Astrocyte (in vitro differentiated cells and primary cell): ENCODE measurements around the gene EPHB2. TPM values are rescaled to one million over a fixed set of nuclear protein-coding genes. Genes with fewer than 3 reads are reported as not detected.

Experiments
- DNase-seq: peaks from one replicate; pipeline ENCODE4 v3.0.0-alpha.2; 2010; ENCODE audit warnings: low read depth
- FAIRE-seq: peaks from 2 replicates; lab custom pipeline; 2011; peaks lifted over from hg19 to GRCh38; lab: Jason Lieb, UNC
- H2AFZ ChIP-seq: 2 replicates; pipeline ENCODE4 v1.6.0; 2012; ENCODE audit warnings: low read depth, low read length, inconsistent platforms
- H3K27ac ChIP-seq: 2 replicates; pipeline ENCODE4 v1.5.1; 2011; ENCODE audit warnings: low read depth, low read length, inconsistent platforms
- H3K27me3 ChIP-seq: 2 replicates; pipeline ENCODE4 v1.6.0; 2011; ENCODE audit warnings: low read length, inconsistent platforms; ENCODE audit not compliant: insufficient read depth
- H3K36me3 ChIP-seq: 2 replicates; pipeline ENCODE4 v1.5.1; 2011; ENCODE audit warnings: low read length, inconsistent platforms; ENCODE audit not compliant: insufficient read depth
- H3K4me1 ChIP-seq: 2 replicates; pipeline ENCODE4 v1.5.1; 2011; ENCODE audit warnings: low read length, inconsistent platforms; ENCODE audit not compliant: insufficient read depth
- H3K4me2 ChIP-seq: 2 replicates; pipeline ENCODE4 v1.6.0; 2012; ENCODE audit warnings: low read length, inconsistent platforms
- H3K4me3 ChIP-seq: 2 replicates; pipeline ENCODE4 v1.5.1; 2011; ENCODE audit warnings: low read depth, mild to moderate bottlenecking, low read length, inconsistent platforms; ENCODE audit not compliant: insufficient read depth
- H3K79me2 ChIP-seq: 2 replicates; pipeline ENCODE4 v1.6.0; 2012; ENCODE audit warnings: mild to moderate bottlenecking, low read length, inconsistent platforms; ENCODE audit not compliant: insufficient read depth
- H3K9ac ChIP-seq: 2 replicates; pipeline ENCODE4 v1.6.0; 2012; ENCODE audit warnings: mild to moderate bottlenecking, low read length, inconsistent platforms
- H3K9me3 ChIP-seq: 2 replicates; pipeline ENCODE4 v1.5.1; 2012; ENCODE audit warnings: low read depth, mild to moderate bottlenecking, low read length, inconsistent platforms; ENCODE audit not compliant: insufficient read depth
- H4K20me1 ChIP-seq: 2 replicates; pipeline ENCODE4 v1.6.0; 2012; ENCODE audit warnings: low read length, inconsistent platforms; ENCODE audit not compliant: insufficient read depth
- H3K27ac Mint-ChIP-seq: one replicate; pipeline ENCODE4 v1.8.0; 2021; ENCODE audit warnings: mild to moderate bottlenecking, mixed read lengths; ENCODE audit not compliant: unreplicated experiment
- H3K27me3 Mint-ChIP-seq: one replicate; pipeline ENCODE4 v1.8.0; 2021; ENCODE audit warnings: low read depth, mixed read lengths; ENCODE audit not compliant: unreplicated experiment
- H3K36me3 Mint-ChIP-seq: one replicate; pipeline ENCODE4 v1.8.0; 2021; ENCODE audit warnings: low read depth, mixed read lengths; ENCODE audit not compliant: unreplicated experiment
- H3K4me1 Mint-ChIP-seq: one replicate; pipeline ENCODE4 v1.8.0; 2021; ENCODE audit warnings: low read depth, mixed read lengths; ENCODE audit not compliant: unreplicated experiment
- H3K4me3 Mint-ChIP-seq: one replicate; pipeline ENCODE4 v1.8.0; 2021; ENCODE audit warnings: mild to moderate bottlenecking, moderate library complexity, mixed read lengths; ENCODE audit not compliant: unreplicated experiment
- H3K9me3 Mint-ChIP-seq: one replicate; pipeline ENCODE4 v1.8.0; 2021; ENCODE audit warnings: mild to moderate bottlenecking, mixed read lengths; ENCODE audit not compliant: unreplicated experiment
- EZH2 ChIP-seq: IDR thresholded peaks from 2 replicates; pipeline ENCODE4 v1.6.1; 2012; ENCODE audit warnings: mild to moderate bottlenecking, low read length, inconsistent platforms; ENCODE audit not compliant: insufficient read depth
- total RNA-seq: library from RNA; stranded (reverse); gene quantifications from 2 replicates; pipeline ENCODE4 v1.2.1, GENCODE V29; 2021
- TF ChIP-seq, protein P1 (sequence below): IDR thresholded peaks from 2 replicates; pipeline ENCODE4 v1.5.1; 2011; ENCODE audit warnings: low read depth, mild to moderate bottlenecking, inconsistent platforms, low read length, moderate library complexity; ENCODE audit not compliant: insufficient read depth

EPHB2 gene
- total RNA-seq, 1 donor from 2014 or later = 8.4 TPM

DNA sequence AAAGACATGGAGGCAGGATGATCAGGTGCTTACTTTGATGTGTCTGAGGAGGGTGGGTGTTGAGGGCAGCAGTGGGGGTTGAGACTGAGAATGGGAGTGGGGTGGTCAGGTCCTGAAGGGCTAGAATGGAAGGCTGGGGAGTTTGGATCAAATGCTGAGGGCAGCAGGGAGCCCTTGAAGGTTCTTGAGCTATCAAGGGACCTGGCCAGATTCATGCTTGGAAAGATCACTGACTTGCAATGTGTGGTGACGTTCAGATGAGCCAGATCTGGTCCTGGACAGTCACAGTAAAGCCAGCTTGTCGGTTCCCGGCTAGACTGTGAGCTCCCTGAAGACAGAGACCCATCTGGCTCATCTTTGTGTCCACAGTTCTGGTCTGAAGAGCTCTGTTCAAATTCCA is 3.8 kb downstream of the EPHB2 start:
- Histone ChIP-seq H3K9ac (no peak overlapping the region), H3K27me3 (no peaks in the 10 kb centered on the region), H4K20me1 (peaks cover 77% of the 10 kb centered on the region)

DNA sequence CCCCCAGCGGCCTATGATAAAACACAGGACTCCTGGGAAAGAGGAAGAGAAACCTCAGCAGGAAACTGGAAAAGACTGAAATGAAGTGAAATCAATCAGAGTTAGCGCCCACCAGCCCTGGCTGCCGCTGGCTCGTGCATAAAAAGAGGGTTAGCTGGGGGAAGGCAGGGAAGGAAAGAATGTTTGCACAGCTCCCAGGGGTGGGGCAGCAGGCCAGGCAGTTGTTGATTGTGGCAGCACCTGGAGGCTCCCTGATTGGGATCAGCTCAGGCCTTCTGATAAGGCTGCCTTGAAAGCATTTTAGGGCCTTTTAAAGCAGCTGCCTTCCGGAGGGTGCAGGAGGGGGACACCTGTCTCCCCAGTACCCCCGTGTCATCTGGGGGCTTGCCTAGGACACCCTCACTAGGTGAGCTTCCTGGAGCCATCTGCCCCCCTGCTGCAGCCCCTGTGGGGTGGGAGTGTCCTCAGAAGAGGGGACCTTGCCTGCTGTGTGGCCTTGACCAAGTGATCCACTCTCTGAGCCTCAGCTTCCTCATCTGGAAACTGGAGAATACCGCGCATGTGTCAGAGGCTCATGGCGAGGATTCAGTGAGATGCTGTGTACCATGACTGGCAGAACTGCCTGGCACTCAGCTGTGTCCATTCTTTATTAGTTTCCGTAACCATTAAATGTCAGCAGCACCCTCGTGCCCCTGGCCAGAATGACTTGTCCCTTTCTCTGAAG is 6.6 kb downstream of the EPHB2 start:
- Histone ChIP-seq H4K20me1 (peaks cover 97% of the 10 kb centered on the region), H3K9me3 (no peaks in the 10 kb centered on the region), H3K36me3 (no peaks in the 10 kb centered on the region), H2AFZ (no peak overlapping the region), H3K9ac (no peak overlapping the region), H3K4me1 (peaks cover 17% of the 10 kb centered on the region), H3K79me2 (peaks cover 96% of the 10 kb centered on the region), H3K27ac (no peak overlapping the region), H3K4me3 (no peak overlapping the region), H3K27me3 (no peaks in the 10 kb centered on the region), H3K4me2 (peak overlapping the region; percentile 8)
- no peaks in the 10 kb centered on the region for H3K9me3 Mint-ChIP-seq
- peaks cover 2% of the 10 kb centered on the region for H3K4me1 Mint-ChIP-seq
- peaks cover 5% of the 10 kb centered on the region for H3K36me3 Mint-ChIP-seq
- FAIRE-seq (no peak), DNase-seq (no peak)
- peaks cover 47% of the 10 kb centered on the region for H3K27me3 Mint-ChIP-seq
- no peak overlapping the region for H3K4me3 Mint-ChIP-seq
- no peak for TF ChIP-seq EZH2
- H3K27ac Mint-ChIP-seq = no peak overlapping the region

More for the DNA sequence above, 3.8 kb downstream of the EPHB2 start:
- H3K36me3 ChIP-seq = no peaks in the 10 kb centered on the region
- peaks cover 26% of the 10 kb centered on the region for H3K4me1 ChIP-seq
- FAIRE-seq (no peak), DNase-seq (no peak)
- TF ChIP-seq EZH2 = no peak
- TF ChIP-seq, protein P1, sequence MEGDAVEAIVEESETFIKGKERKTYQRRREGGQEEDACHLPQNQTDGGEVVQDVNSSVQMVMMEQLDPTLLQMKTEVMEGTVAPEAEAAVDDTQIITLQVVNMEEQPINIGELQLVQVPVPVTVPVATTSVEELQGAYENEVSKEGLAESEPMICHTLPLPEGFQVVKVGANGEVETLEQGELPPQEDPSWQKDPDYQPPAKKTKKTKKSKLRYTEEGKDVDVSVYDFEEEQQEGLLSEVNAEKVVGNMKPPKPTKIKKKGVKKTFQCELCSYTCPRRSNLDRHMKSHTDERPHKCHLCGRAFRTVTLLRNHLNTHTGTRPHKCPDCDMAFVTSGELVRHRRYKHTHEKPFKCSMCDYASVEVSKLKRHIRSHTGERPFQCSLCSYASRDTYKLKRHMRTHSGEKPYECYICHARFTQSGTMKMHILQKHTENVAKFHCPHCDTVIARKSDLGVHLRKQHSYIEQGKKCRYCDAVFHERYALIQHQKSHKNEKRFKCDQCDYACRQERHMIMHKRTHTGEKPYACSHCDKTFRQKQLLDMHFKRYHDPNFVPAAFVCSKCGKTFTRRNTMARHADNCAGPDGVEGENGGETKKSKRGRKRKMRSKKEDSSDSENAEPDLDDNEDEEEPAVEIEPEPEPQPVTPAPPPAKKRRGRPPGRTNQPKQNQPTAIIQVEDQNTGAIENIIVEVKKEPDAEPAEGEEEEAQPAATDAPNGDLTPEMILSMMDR = no peak
- Mint-ChIP-seq H3K9me3 (no peaks in the 10 kb centered on the region), H3K4me1 (peaks cover 2% of the 10 kb centered on the region), H3K27me3 (peaks cover 51% of the 10 kb centered on the region), H3K4me3 (no peak overlapping the region), H3K27ac (no peak overlapping the region), H3K36me3 (peaks cover 5% of the 10 kb centered on the region)
- H3K4me2 ChIP-seq = no peak overlapping the region
- H3K4me3 ChIP-seq = no peak overlapping the region
- H3K27ac ChIP-seq = no peak overlapping the region
- peaks cover 79% of the 10 kb centered on the region for H3K79me2 ChIP-seq
- H3K9me3 ChIP-seq = no peaks in the 10 kb centered on the region
- H2AFZ ChIP-seq = no peak overlapping the region

DNA sequence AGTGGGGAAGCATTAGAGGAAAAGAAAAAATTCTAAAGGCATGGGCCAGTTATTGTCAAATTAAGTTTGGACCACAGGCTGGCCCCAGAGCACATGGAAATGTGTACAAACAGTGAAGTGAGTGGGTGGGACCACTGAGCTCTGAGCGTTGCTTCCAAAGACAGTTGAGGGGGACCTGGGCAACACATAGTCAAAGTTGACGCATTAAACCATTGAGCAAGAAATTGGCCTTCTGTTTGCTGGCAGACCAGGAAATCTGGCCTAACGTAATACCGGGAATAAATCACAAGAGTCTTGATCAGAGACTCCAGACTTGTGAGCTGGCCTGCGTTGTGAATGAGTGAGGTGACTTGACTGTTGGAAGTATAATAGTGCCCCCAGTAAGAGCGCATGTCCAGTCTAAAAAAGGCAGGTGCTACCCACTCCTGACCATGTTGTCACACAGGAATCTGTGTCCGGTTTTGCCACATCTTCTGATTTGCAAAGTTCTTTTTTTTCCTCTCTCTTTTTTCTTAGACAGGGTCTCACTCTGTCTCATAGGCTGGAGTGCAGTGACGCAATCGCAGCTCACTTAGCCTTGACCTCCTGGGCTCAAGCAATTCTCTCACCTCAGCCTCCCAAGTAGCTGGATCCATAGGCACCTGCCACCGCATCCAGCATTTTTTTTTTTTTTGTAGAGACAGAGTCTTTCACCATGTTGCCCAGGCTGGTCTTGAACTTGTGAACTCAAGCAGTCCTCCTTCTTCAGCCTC is 10.7 kb downstream of the EPHB2 start:
- DNase-seq = no peak
- Histone ChIP-seq H3K9me3 (no peaks in the 10 kb centered on the region), H3K4me2 (no peak overlapping the region), H4K20me1 (peaks cover 97% of the 10 kb centered on the region), H3K36me3 (no peaks in the 10 kb centered on the region), H3K79me2 (peaks cover 95% of the 10 kb centered on the region), H3K9ac (no peak overlapping the region), H3K27me3 (no peaks in the 10 kb centered on the region), H3K4me1 (peaks cover 8% of the 10 kb centered on the region), H2AFZ (no peak overlapping the region), H3K27ac (no peak overlapping the region), H3K4me3 (no peak overlapping the region)
- H3K27ac Mint-ChIP-seq = no peak overlapping the region
- H3K4me1 Mint-ChIP-seq = peaks cover 2% of the 10 kb centered on the region
- FAIRE-seq = no peak
- peaks cover 6% of the 10 kb centered on the region for H3K36me3 Mint-ChIP-seq
- H3K27me3 Mint-ChIP-seq = peaks cover 38% of the 10 kb centered on the region
- no peak for TF ChIP-seq EZH2
- TF ChIP-seq, protein P1 = no peak
- no peaks in the 10 kb centered on the region for H3K9me3 Mint-ChIP-seq
- no peak overlapping the region for H3K4me3 Mint-ChIP-seq
